DMS53 treated with DMSO at 0.1 percent for 48 hours (cell line): ENCODE results near the gene PAX5.

Experiments
- DNase-seq: peaks from one replicate; lab custom pipeline; 2025; ENCODE audit not compliant: unreplicated experiment; lab: John Stamatoyannopoulos, UW

Gene PAX5

DNA sequence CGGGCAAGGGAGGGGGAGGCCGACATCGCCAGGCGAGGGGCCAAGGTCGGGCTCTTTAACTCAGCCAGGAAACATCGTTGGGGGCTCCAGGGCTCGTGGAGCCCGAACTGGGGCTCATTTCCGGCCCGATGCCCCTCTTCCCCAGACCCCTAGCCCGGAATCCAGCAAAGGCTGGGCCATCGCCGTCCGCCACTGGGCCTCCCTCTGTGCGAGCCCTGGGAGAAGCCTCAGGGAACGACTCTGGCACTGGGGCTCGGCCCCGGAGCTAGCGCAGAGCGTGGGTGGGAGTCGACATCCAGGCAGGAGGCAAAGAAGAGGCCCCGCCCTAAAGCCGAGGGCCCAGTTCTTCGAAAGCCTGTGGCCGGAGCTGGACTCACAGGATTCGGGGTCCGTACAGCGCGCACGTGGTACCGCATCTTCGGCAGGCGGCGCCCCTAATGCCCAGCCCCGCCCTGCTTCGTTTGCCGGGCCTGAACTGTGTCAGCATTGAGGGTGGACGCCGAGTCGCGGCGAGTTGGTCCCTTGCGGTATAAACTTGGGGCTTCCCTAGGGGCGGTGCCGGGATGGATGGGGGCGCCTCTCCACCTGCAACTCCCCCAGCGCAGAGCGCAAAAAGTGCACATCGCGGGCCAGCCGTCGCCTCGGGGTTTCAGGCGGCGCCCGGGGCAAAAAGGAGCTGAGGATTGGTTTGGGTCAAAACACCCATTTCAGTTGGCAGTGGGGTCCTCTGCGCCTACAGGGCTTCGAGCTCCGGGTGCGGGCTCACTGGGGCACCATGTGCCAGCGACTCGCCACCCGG is 3.6 kb upstream of the PAX5 start:
- DNase-seq: no peak

- peak; percentile 63 for DNase-seq
Measured at GRCh38 chr9:37036776-37037502, 2.9 kb upstream of the PAX5 start.

GRCh38 chr9:37036371-37036775 is 2.3 kb upstream of the PAX5 start:
- DNase-seq: peak; percentile 23

DNA sequence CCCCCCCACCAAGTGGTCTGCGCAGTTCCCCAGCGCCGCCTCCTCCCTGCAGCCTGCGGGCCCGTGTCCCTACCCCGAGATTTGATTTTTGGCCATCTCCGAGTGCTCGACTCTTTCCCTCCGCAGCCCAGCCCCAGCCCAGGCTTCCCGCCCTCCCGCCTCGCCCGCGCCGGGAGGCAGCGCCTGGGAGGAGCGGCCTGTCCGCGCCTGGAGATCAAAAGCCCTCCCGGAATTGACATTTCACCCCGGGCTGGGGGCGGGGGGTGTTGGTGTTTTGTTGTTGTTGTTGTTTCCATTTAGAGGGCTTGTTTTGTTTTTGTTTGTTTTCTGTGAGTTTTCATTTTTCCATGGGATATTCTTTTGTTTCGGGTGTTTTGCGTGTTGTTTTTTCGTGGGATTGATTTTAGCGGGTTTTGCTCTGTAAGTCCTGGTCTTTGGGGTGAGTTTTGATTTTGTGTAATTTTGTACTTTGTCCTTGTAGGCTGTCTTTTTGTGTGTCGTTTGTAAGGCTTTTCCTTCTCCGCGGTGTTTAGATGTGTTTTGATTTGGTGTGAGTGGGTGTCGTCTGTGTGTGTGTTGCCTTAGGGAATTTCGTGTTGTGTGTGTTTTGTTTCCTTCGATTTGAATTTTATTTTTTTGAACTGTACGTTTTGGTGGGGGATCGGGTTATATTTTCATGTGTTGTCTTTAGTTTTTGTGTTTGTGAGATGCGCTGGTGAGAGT is 1.7 kb upstream of the PAX5 start:
- DNase-seq: no peak

GRCh38 chr9:37034938-37035647 is 1.0 kb upstream of the PAX5 start:
- DNase-seq: peak; percentile 35

DNA sequence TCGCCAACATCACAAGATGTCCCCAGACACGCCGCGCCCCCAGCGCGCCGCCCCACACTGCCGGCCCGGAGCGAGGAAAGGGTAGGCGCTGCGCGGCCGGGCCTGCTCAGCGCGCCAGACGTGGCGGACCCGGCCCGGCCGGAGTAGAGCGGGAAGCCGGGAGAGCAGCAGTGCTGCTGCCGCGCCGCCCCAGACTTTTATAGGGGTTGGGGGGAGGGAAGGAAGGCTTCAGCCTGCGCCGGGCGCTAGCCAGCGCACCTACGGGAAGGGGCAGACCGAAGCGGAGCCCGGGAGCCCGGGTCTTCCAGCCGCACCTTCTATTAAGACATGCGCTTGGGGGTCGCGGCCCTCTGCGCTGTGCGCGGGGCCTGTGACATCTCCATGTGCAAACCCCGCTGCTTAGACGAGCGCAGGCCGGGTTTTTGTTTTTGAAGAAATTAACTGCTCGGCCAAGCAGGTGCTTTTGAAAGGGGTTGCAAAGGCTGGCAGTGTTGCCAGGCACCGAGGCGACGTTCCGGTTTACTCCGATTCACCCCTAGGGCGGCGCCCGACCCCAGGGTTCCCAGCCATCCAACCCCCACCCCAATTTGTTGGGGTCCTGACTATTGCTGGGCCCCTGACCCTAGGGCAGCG is 353 bp upstream of the PAX5 start:
- DNase-seq: peak; percentile 35

DNA sequence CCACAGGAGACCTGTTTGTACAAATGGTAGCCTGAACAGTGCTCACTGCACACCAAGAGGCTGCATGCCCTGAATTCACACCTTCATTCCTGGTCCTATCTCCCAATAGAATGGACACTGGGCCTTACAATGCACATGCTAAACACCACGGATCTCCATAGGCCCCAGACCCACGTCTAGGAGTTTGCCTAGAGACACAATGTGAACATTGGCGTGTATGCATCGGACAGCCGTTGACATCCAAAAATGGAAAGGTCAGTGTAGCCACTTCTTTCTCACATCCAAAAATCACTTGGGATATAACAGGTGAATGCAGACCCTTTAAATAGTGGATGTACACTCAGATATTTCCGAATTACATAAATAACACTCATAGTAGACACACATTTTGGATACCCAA is 927 bp downstream of the PAX5 start:
- no peak for DNase-seq

- no peak for DNase-seq
Measured at GRCh38 chr9:37032713-37033112, 1.4 kb downstream of the PAX5 start.

DNA sequence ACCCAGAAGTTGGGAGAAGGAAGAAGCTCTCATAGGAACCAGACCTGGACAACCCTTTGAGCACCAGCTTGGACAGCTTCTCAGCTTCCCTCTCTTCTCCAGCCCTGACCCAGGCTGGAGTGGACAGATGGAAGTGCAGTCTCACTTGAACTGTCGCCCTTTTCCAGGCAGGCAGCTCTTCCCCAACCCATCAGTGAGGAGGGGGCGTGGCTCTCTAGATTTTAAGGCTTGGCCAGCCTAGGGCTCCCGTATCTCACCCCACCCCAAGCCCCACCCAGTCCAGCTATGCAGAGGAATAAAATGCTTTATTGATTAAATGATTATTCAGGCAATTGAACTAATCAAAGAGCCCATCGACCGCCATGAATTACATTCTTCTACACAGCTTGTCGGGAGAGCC is 2.2 kb downstream of the PAX5 start:
- DNase-seq: no peak

- no peak for DNase-seq
Measured at GRCh38 chr9:37031081-37031480, 3.0 kb downstream of the PAX5 start.

DNA sequence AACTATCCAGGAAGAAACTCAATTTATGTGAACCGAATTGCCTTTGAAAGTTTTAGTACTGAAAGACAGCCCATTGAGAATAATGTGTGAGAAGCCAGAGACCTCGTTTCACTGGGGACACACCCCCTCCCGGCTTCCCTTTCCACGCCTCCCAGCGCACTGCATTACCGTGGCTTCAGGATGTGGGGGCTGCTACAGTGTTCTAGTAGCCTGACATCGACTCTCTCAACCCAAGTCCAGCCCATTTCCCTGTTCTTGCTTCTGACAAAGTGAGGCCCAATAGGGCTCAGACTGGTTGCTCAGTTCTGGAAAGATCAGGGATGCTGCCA is 3.5 kb downstream of the PAX5 start:
- DNase-seq: no peak

DNA sequence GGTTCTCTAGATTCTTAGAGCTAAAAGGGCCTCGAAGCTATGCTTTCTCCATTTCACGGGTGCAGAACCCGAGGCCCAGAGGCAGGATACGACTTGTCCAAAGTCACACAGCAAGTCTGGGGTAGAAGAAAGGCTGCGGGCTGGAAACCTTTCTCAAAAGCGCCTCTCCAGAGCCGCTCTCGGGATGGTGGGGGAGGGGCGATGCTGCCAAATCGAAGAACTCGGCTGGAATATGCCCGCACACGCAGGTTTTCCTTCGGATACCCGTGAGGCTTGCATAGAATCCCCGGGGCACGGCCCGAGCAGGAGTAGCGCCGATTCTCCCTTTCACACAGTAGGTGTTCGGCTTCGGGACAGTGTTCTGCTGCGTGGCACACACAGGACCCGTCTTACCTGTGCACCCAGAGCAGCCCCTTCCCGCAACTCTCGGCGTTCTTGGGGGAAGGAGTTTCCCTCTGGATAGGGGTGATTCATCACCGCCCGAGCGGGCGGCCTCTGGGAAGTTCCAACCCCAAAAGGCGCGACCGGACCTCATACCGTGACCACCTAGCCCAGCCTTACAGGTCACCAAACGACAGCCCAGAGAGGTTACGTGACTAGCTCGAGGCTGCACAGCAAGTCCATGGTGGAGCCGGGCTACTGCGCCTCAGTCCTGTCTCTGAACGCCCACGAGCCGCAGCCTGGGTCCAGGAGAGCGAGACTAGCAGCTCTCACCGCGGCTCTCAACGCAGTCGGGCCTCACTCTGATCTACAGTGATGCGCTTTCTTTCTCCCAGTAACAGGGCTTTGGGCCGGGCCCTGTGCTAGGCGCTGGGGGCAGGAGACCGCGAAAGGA is 4.1 kb downstream of the PAX5 start:
- no peak for DNase-seq

DNA sequence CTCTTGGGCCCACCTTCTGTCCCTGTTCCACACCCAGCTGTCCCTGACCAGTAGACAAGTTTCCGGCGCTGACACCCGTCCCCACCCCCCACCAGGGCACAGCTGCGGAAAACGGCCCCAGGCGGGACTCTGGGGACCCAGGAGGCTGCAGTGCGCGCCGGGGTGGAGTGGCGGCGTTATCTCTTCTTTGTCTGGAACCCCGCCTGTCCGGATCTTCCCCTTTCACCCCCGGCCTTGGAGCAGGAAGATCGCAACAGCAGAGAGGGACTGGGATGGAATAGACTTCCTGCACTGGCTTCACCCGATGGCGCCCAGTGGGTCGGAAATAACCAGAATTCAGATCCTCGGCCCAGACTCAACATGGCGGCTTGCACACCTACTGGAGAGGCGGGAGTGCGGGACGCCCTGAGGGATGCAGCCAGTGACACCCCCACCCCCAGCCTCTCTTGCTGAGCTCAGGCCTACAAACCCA is 4.7 kb downstream of the PAX5 start:
- DNase-seq: no peak

DNA sequence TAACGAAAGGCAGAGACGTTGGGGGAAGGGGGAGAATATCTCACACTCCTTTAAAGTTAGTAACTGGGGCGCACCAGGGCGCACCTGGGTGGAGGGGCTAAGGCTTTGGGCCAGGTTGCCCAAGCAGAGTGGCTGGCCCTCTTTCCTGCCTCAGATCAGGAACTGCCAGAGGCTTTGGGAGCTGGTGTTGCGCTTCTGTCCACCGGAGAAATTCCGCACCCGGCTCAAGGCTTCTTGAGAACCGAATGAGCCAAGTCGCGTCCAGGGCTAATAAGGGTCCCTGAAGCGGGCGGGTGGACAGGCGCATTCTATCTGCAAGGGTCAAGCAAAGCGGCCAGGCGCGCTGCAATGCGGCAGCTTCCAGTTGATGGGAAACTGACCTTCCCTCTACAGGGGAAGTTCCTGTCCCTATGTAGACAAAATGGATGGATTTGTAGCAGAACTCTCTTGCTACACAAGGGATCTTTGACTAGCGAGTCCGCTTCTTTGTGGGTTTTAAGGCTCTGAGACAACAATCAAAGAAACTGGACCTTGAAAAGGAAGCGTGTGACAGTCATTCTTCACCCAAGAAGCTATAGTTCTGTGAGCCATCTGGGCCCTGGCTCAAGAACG is 5.5 kb downstream of the PAX5 start:
- no peak for DNase-seq

DNA sequence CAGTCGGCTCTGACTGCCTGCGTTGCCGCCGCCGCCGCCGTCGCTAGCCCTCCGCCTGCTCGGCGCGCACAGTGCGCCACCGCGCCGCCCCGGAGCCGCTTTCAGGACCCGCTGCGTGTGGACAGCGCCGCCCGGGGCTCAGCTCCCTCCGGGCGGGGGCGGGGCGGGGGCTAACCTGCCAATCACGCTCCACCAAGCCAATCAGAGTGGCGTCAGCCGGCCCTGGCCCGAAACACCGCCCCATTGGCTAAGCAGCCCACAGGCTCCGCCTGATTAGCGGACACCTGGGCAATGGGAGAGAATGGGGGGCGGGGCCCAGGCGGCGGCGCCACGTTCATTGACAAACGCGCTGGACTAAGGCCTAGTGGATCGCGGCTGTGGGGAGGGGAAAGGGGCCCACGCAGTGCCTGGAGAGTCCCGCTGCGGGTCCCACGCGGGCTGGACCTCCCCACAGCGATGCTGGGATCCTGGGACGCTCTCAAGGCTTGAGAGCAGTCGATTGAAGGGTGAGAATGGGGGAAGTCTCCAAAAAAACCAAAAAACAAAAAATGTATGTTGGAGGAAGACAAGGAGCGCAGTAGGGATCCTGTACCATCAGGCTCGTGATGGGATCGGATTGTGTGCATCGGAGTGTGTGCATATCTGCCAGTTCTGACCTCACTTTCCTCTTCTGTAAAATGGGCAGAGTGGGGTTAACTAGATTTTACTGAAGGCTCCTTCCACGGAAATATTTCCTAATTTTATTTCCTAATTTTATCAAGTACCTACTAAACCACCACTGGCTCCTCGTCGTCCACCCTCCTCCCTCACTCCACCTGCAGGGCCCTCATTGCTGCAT is 6.3 kb downstream of the PAX5 start:
- DNase-seq: peak; percentile 88

GRCh38 chr9:37026931-37027581 is 7.0 kb downstream of the PAX5 start:
- DNase-seq: no peak

GRCh38 chr9:37026113-37026930 is 7.7 kb downstream of the PAX5 start:
- DNase-seq: no peak

GRCh38 chr9:37025823-37026112 is 8.3 kb downstream of the PAX5 start:
- no peak for DNase-seq
